IPS-18c (cell line): ENCODE measurements around the gene TCF4.

Experiments
- H3K4me3 ChIP-seq: 2 replicates; pipeline ENCODE4 v1.7.0; 2013; ENCODE audit warnings: low read depth, mild to moderate bottlenecking, low read length, moderate library complexity; ENCODE audit not compliant: insufficient read depth
- H3K9me3 ChIP-seq: one replicate; pipeline ENCODE4 v1.6.1; 2013; ENCODE audit warnings: mild to moderate bottlenecking, low read length, moderate library complexity; ENCODE audit not compliant: control insufficient read depth, insufficient read depth

Gene TCF4

DNA sequence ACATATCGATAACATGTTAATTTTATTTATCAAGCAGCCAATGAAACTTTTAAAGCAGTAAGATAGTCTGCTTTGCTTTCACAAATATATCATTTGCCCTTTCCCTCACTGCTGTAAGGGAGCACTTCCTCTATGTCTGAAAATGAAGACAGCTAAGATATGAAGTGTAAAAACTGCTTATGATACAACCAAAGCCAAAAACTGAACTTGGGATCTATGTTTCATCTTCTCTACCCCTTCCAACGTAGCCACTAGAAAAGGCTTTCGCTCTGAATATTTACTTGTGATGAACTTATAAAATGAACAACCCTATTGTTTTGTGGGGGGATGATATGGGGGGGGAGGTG, 140.3 kb downstream of the TCF4 start:
- no peak overlapping the region for H3K4me3 ChIP-seq
- H3K9me3 ChIP-seq, result no peaks in the 10 kb centered on the region

DNA sequence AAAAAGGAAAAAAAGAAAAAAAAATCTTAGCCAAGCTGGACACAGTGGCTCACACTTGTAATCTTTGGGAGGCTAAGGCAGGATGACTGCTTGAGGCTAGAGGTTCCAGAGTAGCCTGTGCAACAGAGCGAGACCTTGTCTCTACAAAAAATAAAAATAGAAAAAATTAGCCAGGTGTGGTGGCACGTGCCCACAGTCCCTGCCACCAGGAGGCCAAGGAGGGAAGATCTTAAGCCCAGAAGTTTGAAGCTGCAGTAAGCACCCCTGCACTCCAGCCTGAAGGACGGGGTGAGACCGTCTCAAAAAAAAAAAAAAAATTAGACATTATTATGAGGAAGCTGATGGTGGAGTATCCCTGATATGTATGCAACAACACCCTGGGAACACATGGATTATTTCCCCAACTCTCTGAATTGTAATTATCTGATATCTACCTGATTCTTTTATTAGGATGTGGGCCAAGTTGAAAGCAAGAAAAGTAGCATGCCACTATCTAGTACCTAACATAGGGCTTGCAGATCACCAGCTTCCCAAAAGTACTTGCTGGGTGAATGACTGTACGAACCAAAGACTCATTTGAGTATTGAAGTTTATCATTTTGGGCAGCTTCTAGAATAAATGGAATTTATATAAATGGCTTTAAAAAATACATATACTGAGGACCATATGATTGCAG, 140.9 kb downstream of the TCF4 start:
- H3K4me3 ChIP-seq, result no peak overlapping the region

DNA sequence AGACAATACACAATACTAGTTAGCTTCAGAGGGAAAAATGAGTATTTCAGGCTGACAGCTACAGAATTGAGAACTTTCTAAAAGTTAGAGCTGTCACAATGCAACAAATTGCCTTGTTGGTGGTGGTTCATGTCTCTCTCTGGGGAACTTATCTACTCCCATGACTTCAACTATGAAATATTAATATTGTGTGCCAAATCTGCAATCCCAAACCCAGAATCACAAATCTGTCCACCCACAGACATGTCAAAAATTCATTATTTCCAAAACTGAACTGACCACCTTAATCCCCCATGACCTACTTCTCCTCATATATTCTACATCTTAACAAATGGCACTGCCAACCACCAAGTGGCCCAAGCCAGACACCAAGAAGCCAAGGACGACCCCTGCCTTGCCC, 143.5 kb downstream of the TCF4 start:
- Histone ChIP-seq H3K9me3 (no peaks in the 10 kb centered on the region), H3K4me3 (no peak overlapping the region)

More for the DNA sequence above, 140.9 kb downstream of the TCF4 start:
- no peaks in the 10 kb centered on the region for H3K9me3 ChIP-seq

- Histone ChIP-seq H3K9me3 (no peaks in the 10 kb centered on the region), H3K4me3 (no peak overlapping the region)
Observed at GRCh38 chr18:55443776-55444175, 144.2 kb downstream of the TCF4 start.

- Histone ChIP-seq H3K9me3 (no peaks in the 10 kb centered on the region), H3K4me3 (no peak overlapping the region)
Observed at GRCh38 chr18:55442561-55442960, 145.4 kb downstream of the TCF4 start.

DNA sequence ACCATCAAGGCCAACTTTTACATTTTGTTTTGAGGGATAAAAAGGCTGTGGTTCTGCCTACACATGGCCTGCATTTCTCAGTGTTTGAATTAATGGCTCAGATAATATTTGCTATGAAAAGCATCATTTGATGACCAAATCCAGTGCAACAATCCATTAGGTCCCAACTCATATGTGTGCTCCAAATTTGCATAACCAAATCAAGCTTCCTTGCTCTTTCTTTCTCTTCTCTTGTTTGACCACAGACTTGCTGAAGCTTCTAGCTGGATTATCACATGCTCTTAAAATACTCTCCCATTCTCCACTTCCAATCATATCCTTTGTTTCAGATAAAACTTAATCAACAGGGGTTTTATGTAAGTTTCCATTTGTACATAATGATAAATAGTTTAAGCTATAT, 147.0 kb downstream of the TCF4 start:
- Histone ChIP-seq H3K4me3 (no peak overlapping the region), H3K9me3 (no peaks in the 10 kb centered on the region)

DNA sequence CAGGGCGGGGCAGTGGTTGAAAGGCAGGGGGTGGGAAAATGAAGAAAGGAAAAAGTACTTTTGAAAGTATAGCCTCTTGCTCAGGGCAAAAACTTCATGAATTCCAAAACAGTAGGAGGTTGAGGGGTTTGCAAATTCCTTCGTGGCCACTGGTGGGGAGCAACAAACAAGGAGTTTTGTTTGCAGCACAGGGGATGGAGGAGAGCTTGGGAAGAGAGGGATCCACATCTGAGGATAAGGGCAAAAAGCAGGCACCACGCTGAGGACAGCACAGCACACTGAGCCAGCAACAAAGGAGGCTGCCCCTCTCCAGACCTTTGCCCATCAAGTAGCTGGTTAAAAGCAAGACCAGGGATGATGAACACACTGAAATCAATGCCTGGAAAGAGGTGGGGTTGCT, 148.9 kb downstream of the TCF4 start:
- H3K9me3 ChIP-seq, result no peaks in the 10 kb centered on the region

DNA sequence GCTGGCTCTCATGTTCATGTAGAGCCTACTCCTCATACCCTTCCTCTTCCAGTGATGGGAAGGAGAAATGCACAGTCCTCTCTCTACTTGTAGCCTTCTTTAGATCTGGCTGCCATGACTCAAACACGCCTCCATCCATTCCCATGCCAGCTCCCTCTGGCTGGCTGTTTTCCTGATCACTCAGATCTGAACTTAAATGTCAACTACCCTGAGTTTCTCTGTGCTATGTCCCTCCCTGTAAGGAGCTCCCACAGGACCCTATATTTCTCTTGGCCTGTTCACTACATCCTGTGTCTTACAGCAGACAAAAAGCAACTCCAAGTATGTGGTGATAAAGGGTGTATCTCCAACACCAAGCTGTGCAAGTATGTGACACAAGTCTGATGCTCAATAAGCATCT, 152.4 kb downstream of the TCF4 start:
- Histone ChIP-seq H3K4me3 (no peak overlapping the region), H3K9me3 (no peaks in the 10 kb centered on the region)

More for the DNA sequence above, 148.9 kb downstream of the TCF4 start:
- H3K4me3 ChIP-seq, result no peak overlapping the region

DNA sequence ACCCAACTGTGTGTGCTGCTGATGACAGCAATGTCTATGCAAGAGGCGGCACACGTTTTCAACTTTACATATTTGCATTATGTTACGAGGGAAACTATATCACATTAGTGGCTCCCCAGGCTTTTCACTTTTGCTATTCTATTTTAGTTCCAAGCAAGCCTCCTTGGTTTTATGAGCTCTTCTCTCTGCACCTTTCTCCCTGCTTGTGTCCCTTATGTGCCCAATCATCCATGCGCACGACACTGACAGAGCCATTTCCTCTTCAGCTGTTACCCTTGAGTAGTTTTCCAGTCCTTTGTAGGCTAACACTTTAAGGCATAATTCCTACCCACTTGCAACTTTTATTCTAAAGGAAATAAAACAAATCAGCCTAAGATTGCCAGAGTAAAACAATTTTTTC, 154.3 kb downstream of the TCF4 start:
- no peaks in the 10 kb centered on the region for H3K9me3 ChIP-seq

DNA sequence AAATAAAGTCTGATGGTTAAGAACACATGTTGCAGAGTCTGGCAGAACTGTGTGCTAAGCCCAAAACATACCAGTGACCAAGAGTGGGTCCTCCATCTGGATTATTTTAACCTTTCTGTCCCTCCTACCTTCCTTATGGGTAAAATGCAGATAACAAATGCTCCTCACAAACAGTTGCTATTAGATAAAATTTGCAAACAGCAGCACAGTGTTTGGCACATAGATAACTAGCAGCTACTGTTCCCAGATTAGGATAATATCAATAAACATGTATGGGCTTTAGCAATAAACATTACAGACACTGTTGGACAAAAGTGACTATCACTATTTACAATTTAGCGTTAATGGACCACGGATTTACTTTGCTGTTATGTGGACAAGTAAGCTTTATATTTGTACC, 154.9 kb downstream of the TCF4 start:
- no peak overlapping the region for H3K4me3 ChIP-seq

More for the DNA sequence above, 154.3 kb downstream of the TCF4 start:
- no peak overlapping the region for H3K4me3 ChIP-seq

DNA sequence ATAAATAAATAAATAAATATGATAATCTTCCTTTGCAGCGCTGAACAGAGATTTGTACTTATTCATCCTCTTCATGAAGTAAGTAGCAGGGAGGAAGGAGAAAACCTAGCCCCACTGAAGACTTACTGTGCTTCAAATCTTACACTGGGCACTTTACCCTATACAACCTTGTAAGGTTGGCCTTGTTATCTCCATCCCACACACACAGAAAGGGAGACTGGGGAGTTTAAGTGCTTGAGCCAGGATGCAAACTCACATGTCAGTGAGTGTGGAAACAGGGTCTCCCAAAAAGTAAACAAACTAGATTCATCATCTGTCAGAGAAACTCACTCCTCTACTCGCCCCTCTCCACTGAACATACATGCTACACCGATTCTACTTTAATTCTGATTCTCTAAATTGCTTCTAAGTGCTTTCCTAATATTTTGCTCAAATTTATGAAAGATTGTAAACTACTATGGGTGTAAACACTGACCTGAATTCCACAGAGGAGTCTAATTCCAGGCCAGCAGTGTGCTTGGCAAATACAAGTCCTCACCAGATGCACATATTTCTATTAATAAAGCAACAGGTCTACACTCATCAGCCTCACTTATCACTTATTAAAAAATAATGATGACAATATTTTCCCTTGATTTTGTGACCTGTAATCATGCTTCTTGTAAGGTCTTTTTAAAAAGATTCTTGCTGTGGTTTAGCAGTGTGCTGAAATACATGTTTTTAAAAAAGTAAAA, 155.5 kb downstream of the TCF4 start:
- H3K4me3 ChIP-seq, result no peak overlapping the region
- H3K9me3 ChIP-seq, result no peaks in the 10 kb centered on the region

More for the DNA sequence above, 154.9 kb downstream of the TCF4 start:
- no peaks in the 10 kb centered on the region for H3K9me3 ChIP-seq

DNA sequence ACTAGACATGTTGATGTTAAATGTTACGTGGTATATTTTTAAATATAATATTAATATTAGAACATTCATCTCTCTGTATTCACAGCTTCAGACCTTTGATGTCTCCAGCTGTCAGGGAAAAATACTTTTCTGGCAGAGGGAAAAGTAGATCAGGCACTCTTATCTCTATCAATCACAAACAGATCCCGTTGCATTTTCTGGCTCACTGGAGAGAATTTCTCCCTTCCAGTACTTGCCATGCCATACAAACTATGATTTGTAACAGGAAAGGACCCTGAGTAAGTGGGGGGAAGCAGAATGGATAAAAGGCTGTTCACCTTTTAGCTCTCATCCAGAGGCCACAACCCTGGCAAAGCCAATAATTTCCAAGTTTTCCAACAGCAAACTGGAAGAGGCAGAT, 158.0 kb downstream of the TCF4 start:
- Histone ChIP-seq H3K4me3 (no peak overlapping the region), H3K9me3 (no peaks in the 10 kb centered on the region)

DNA sequence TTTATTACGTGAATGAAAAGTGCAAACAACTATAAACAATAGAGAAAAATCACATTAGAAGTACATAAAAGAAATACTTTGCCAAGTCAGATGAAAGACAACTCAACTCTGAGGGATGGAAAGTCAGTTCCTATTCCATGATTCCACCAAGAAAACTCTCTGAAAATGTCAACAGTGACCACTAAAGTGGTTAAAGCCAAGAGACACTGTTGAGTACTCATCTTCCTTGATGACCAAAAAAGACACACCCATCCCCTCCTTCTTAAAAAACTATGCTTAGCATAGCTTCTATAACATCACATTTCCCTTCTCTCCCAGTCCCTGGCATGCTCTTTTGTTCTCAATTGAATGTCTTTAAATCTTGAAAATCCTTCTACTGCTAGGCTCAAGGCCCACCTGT, 160.0 kb downstream of the TCF4 start:
- Histone ChIP-seq H3K4me3 (no peak overlapping the region), H3K9me3 (no peaks in the 10 kb centered on the region)

GRCh38 chr18:55425698-55426097, 162.3 kb downstream of the TCF4 start:
- H3K9me3 ChIP-seq, result no peaks in the 10 kb centered on the region
- H3K4me3 ChIP-seq, result no peak overlapping the region

DNA sequence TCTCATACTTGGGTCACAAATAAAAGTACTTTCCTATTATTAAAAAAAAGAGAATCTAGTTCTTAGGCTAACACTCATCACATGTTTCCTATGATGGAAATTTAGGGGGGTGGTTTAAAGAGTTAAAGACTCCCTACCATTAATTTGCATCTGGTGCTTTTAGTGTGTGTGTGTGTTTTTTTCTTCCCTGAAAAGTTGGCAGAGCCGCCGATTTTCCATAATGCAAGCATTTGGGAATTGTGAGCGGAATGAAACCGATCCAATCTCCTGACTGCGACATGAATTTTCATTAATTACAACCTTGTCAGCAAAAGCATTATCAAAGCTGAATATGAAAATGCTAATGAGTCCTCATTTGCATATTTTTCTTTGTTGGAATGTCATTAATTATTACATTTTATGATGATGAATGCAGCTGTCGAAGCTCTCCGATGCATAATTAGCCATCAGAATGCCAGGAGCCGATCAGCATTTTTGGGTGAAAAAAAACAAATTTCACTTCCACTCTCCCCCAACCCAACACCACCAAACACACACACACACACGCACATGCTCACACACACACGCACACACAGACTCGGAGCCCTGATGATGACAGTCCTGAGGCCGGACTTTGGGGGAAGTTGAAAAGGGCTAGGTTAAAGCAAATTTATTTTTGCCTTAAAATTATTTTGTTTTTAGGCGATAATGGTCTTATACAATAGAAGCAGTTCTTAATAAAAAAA, 165.4 kb downstream of the TCF4 start:
- H3K4me3 ChIP-seq, result no peak overlapping the region
- H3K9me3 ChIP-seq, result no peaks in the 10 kb centered on the region

- Histone ChIP-seq H3K9me3 (no peaks in the 10 kb centered on the region), H3K4me3 (no peak overlapping the region)
Observed at GRCh38 chr18:55421615-55422419, 166.2 kb downstream of the TCF4 start.

- no peak overlapping the region for H3K4me3 ChIP-seq
- no peaks in the 10 kb centered on the region for H3K9me3 ChIP-seq
Observed at GRCh38 chr18:55421308-55421614, 166.7 kb downstream of the TCF4 start.
